Measurements from ENCODE around the gene TMEM127. TPM values are rescaled to one million over a fixed set of nuclear protein-coding genes. Genes with fewer than 3 reads are reported as not detected.

Gene TMEM127
- total and polyA plus RNA-seq, 3 experiments from 2014 or later, result 29.8 to 46.8 (median 33.4) TPM

DNA sequence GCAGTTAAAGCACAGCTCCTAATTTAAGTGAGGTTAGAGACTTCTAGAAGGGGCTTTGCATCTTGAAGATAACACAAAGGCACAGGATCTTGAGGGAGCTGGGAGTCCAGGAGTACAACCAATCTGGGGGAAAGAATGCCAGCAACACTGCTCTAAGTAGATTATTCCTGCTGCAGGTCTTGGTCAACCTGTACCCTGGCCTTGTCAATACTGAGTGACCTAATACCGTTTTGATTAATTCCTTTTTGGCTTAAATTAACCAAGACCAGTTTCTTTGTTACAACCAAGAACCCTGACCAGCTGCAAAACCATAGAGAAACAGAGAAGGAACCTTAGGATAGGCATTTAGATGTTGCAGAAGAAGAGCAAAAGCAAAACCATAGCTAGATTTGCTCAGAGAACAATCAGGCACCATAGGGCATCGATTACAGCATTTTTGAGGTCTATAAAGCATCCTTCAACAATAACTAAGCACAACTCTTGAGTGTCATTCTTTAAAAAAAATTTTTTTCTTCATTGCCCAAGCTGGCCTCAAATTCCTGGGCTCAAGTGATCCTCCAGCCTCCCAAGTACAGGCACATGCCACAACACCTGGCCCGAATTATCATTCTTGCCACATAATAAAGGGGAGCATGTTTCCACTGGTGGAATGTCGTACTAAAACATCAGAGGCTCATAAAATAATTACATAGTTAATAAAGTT is 63.5 kb downstream of the TMEM127 start:
- Histone ChIP-seq H3K9me3 (ENCODE audit: low read length) (no peaks in the 10 kb centered on the region), H3K27ac (ENCODE audit: low read depth, low read length) (no peak overlapping the region), H3K36me3 (ENCODE audit: insufficient read depth, low read length) (peaks cover 3% of the 10 kb centered on the region), H3K27me3 (ENCODE audit: insufficient read depth, low read length, poor library complexity, severe bottlenecking) (no peaks in the 10 kb centered on the region), H3K4me3 (ENCODE audit: low read length) (no peak overlapping the region), H3K4me1 (ENCODE audit: insufficient read depth, low read length) (peaks cover 60% of the 10 kb centered on the region)
- Mint-ChIP-seq H3K27me3 (no peaks in the 10 kb centered on the region), H3K36me3 (peaks cover 2 to 22% (median 2%) of the 10 kb centered on the region in 3 donors), H3K4me1 (peaks cover 78 to 94% (median 92%) of the 10 kb centered on the region in 3 donors), H3K9me3 (no peaks in the 10 kb centered on the region), H3K27ac (peak overlapping the region; percentile 58 to 97 (median 84)), H3K4me3 (peak overlapping the region; percentile 28 to 94 (median 69))
- no peak for DNase-seq
- CTCF ChIA-PET, result interaction anchor here (1.2 to 2.5 kb wide), 3 partner anchors 64 to 210 kb away, joined by 3 to 7 read pairs (median 6); partner anchors contain the start of gene ASTL
- POLR2A ChIA-PET, result interaction anchor here (1.1 kb wide), 1 partner anchor 86 kb away, joined by 3 read pairs; the partner anchor contains the start of gene ADRA2B

DNA sequence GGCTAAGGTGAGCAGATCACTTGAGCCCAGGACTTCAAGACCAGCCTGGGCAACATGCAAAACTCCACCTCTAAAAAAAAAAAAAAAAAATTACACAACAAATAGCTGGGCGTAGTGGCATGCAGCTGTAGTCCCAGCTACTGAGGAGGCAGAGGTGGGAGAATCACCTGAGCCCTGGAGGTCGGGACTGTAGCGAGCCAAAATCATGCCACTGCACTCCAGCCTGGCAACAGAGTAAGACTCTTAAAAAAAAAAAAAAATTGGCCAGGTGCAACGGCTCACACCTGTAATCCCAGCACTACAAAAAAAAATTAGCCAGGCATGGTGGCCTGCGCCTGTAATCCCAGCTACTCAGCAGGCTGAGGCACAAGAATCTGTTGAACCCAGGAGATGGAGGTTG is 64.5 kb downstream of the TMEM127 start:
- H3K9me3 ChIP-seq (ENCODE audit: low read length), result no peaks in the 10 kb centered on the region
- peaks cover 51% of the 10 kb centered on the region for H3K4me1 ChIP-seq (ENCODE audit: insufficient read depth, low read length)
- H3K36me3 Mint-ChIP-seq, result peaks cover 2 to 22% (median 2%) of the 10 kb centered on the region in 3 donors
- peaks cover 3% of the 10 kb centered on the region for H3K36me3 ChIP-seq (ENCODE audit: insufficient read depth, low read length)
- no peaks in the 10 kb centered on the region for H3K9me3 Mint-ChIP-seq
- H3K27me3 ChIP-seq (ENCODE audit: insufficient read depth, low read length, poor library complexity, severe bottlenecking), result no peaks in the 10 kb centered on the region
- DNase-seq, result no peak
- no peak overlapping the region for H3K4me3 Mint-ChIP-seq
- peaks cover 73 to 88% (median 85%) of the 10 kb centered on the region in 3 donors for H3K4me1 Mint-ChIP-seq
- POLR2A ChIA-PET, result interaction anchor here (0.6 to 1.1 kb wide), 2 partner anchors 85 to 1463 kb away, joined by 3 read pairs; partner anchors contain the start of gene ADRA2B
- CTCF ChIA-PET, result interaction anchor here (1.3 to 2.5 kb wide), 2 partner anchors 27 to 63 kb away, joined by 4 to 6 read pairs; partner anchors contain the start of gene ASTL
- no peaks in the 10 kb centered on the region for H3K27me3 Mint-ChIP-seq
- H3K27ac ChIP-seq (ENCODE audit: low read depth, low read length), result no peak overlapping the region
- H3K27ac Mint-ChIP-seq, result peak overlapping the region in 3 of 8 donors; percentile 17 to 41 (median 17)
- H3K4me3 ChIP-seq (ENCODE audit: low read length), result no peak overlapping the region

GRCh38 chr2:96198921-96199320 is 66.9 kb downstream of the TMEM127 start:
- Mint-ChIP-seq H3K4me3 (no peak overlapping the region), H3K4me1 (peaks cover 60 to 80% (median 77%) of the 10 kb centered on the region in 3 donors), H3K27ac (peak overlapping the region in 2 of 8 donors; percentile 17 to 41), H3K36me3 (peaks cover 10 to 31% (median 11%) of the 10 kb centered on the region in 3 donors), H3K27me3 (no peaks in the 10 kb centered on the region), H3K9me3 (no peaks in the 10 kb centered on the region)
- DNase-seq, result no peak
- CTCF ChIA-PET, result interaction anchor here (1.6 kb wide), 1 partner anchor 25 kb away, joined by 8 read pairs; no protein-coding TSS in a partner anchor
- H3K4me3 ChIP-seq (ENCODE audit: low read length), result no peak overlapping the region
- H3K36me3 ChIP-seq (ENCODE audit: insufficient read depth, low read length), result peaks cover 14% of the 10 kb centered on the region
- peaks cover 27% of the 10 kb centered on the region for H3K4me1 ChIP-seq (ENCODE audit: insufficient read depth, low read length)
- POLR2A ChIA-PET, result no interaction called here
- no peaks in the 10 kb centered on the region for H3K27me3 ChIP-seq (ENCODE audit: insufficient read depth, low read length, poor library complexity, severe bottlenecking)
- H3K27ac ChIP-seq (ENCODE audit: low read depth, low read length), result no peak overlapping the region
- no peaks in the 10 kb centered on the region for H3K9me3 ChIP-seq (ENCODE audit: low read length)

Other genes starting within 250 kb of the TMEM127 start
- 10 to 100 TPM; 33.6 to 36.2 TPM for gene GPAT2, start 231.1 kb downstream of the TMEM127 start, total RNA-seq
- gene GPAT2, start 231.1 kb downstream of the TMEM127 start, polyA plus RNA-seq, result 8.9 TPM
- gene ADRA2B, start 149.4 kb downstream of the TMEM127 start, total RNA-seq, result under 1 TPM; 0.07 to 0.24 TPM
- not detected for gene ADRA2B, start 149.4 kb downstream of the TMEM127 start, polyA plus RNA-seq
- 10 to 100 TPM; 16.2 to 18.0 TPM for gene ASTL, start 127.5 kb downstream of the TMEM127 start, total RNA-seq
- 0.49 TPM for gene ASTL, start 127.5 kb downstream of the TMEM127 start, polyA plus RNA-seq
- gene DUSP2, start 120.6 kb downstream of the TMEM127 start, total RNA-seq, result 100 to 1,000 TPM; 214 to 237 TPM
- 518 TPM for gene DUSP2, start 120.6 kb downstream of the TMEM127 start, polyA plus RNA-seq
- gene STARD7, start 57.2 kb downstream of the TMEM127 start, total RNA-seq, result 100 to 1,000 TPM; 255 to 256 TPM
- gene STARD7, start 57.2 kb downstream of the TMEM127 start, polyA plus RNA-seq, result 147 TPM
- gene CIAO1, start 228 bp upstream of the TMEM127 start, total RNA-seq, result 10 to 100 TPM; 73.8 to 77.9 TPM
- gene CIAO1, start 228 bp upstream of the TMEM127 start, polyA plus RNA-seq, result 104 TPM
- gene SNRNP200, start 39.5 kb upstream of the TMEM127 start, total RNA-seq, result 100 to 1,000 TPM; 203 to 206 TPM
- gene SNRNP200, start 39.5 kb upstream of the TMEM127 start, polyA plus RNA-seq, result 108 TPM
- gene ITPRIPL1, start 59.3 kb upstream of the TMEM127 start, total RNA-seq, result 10 to 100 TPM; 55.5 to 58.3 TPM
- 17.5 TPM for gene ITPRIPL1, start 59.3 kb upstream of the TMEM127 start, polyA plus RNA-seq
- 10 to 100 TPM; 59.5 to 65.6 TPM for gene NCAPH, start 69.8 kb upstream of the TMEM127 start, total RNA-seq
- gene NCAPH, start 69.8 kb upstream of the TMEM127 start, polyA plus RNA-seq, result 1.3 TPM
- gene NEURL3, start 239.4 kb upstream of the TMEM127 start, total RNA-seq, result under 1 TPM in 1 of 2 experiments, not detected in 1; 0.22 TPM
- not detected for gene NEURL3, start 239.4 kb upstream of the TMEM127 start, polyA plus RNA-seq